ENCODE measurements around the gene STAG1.

The STAG1 gene

DNA sequence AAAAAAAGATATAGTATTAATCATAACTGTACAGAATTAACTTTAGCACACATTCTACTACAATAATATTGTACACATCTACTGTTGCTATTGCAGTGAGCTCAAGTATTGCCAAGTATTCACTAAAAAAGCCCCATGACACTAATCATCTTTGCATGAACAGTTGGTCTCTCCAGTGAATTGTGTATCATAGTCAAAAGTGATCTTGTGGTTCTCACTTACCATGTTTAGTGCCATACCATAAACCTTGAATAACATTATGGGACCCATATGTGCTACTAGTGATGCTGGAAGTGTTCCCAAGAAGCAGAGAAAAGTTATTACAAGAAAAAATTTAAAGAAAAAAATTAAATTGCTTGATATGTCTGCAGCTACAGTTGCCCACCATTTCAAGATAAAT lies 324.9 kb downstream of the STAG1 start:
- FAIRE-seq, result no peak
- no peak for TF ChIP-seq SPI1 (IDR thresholded peaks at IDR 0.05; ENCODE audit: low read depth, low read length)
- no peak for TF ChIP-seq TAF1 (IDR thresholded peaks at IDR 0.05; ENCODE audit: low read depth, low read length)
- no peak for TF ChIP-seq POLR2AphosphoS5 (IDR thresholded peaks at IDR 0.05; ENCODE audit: low read depth, low read length)
- no peak for TF ChIP-seq POLR2A (IDR thresholded peaks at IDR 0.05; ENCODE audit: low read depth, low read length)
- TF ChIP-seq POU2F2 (IDR thresholded peaks at IDR 0.05; ENCODE audit: low read depth, low read length), result no peak
- no peak for TF ChIP-seq PAX5 (IDR thresholded peaks at IDR 0.05; ENCODE audit: insufficient read depth, low read length, severe bottlenecking)
- DNase-seq (ENCODE audit: insufficient read length, low spot score), result no peak

DNA sequence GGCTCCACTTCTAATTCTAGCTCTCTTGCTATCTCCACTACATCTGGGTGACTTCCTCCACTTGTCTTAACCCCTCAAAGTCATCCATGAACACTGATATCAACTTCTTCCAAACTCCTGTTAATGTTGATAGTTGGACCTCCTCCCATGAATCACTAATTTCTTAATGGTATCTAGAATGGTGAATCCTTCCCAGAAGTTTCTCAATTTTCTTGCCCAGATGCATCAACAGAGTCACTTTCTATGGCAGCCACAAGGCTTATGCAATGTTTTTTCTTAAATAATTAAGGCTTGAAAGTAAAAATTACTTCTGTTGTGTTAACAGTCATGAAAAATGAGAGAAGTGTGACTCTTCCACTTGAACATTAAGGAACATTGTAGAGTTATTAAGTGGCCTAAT lies 337.7 kb downstream of the STAG1 start:
- TF ChIP-seq TAF1 (IDR thresholded peaks at IDR 0.05; ENCODE audit: low read depth, low read length), result no peak
- no peak for TF ChIP-seq SPI1 (IDR thresholded peaks at IDR 0.05; ENCODE audit: low read depth, low read length)
- TF ChIP-seq PAX5 (IDR thresholded peaks at IDR 0.05; ENCODE audit: insufficient read depth, low read length, severe bottlenecking), result no peak
- no peak for TF ChIP-seq POLR2AphosphoS5 (IDR thresholded peaks at IDR 0.05; ENCODE audit: low read depth, low read length)
- TF ChIP-seq POLR2A (IDR thresholded peaks at IDR 0.05; ENCODE audit: low read depth, low read length), result no peak
- TF ChIP-seq POU2F2 (IDR thresholded peaks at IDR 0.05; ENCODE audit: low read depth, low read length), result no peak
- DNase-seq (ENCODE audit: insufficient read length, low spot score), result no peak
- FAIRE-seq, result no peak

DNA sequence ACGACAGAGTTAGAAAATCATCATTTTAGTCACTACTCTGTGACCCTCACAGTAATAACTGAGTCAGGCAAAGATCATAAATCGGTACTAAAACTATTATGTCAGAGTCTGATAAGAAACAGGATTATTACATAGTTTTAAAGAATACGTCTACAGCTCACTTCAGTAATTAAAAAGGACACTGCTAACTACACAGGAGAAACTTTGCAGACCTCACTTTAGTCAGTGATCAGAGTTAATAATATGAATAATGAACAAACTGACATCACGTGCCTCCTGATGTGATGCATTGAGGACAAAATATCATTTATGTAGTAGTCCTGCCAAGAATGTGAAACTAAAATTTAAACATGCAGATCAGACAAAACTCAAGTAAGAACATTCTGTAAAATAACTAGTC lies 339.9 kb downstream of the STAG1 start:
- DNase-seq (ENCODE audit: insufficient read length, low spot score) (no peak), FAIRE-seq (no peak)
- TF ChIP-seq TAF1 (IDR thresholded peaks at IDR 0.05; ENCODE audit: low read depth, low read length), result no peak
- TF ChIP-seq POLR2A (IDR thresholded peaks at IDR 0.05; ENCODE audit: low read depth, low read length), result no peak
- no peak for TF ChIP-seq PAX5 (IDR thresholded peaks at IDR 0.05; ENCODE audit: insufficient read depth, low read length, severe bottlenecking)
- TF ChIP-seq POLR2AphosphoS5 (IDR thresholded peaks at IDR 0.05; ENCODE audit: low read depth, low read length), result no peak
- no peak for TF ChIP-seq POU2F2 (IDR thresholded peaks at IDR 0.05; ENCODE audit: low read depth, low read length)
- TF ChIP-seq SPI1 (IDR thresholded peaks at IDR 0.05; ENCODE audit: low read depth, low read length), result no peak

DNA sequence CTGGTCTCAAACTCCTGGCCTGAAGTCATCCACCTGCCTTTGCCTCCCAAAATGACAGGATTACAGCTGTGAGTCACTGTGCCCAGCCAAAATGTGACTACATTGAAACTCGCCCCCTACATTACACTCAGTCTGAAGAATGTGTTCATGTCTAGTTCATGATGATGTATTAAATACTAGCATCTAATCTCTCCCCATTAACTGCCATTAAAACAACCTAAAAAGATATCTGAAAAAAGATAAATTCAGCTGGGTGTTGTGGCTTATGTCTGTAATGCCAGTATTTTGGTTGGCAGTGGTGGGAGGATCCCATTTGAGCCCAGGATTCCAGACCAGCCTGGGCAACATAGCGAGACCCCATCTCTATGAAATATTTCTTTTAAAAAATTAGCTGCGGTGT lies 342.6 kb downstream of the STAG1 start:
- TF ChIP-seq POLR2AphosphoS5 (IDR thresholded peaks at IDR 0.05; ENCODE audit: low read depth, low read length) (no peak), POU2F2 (IDR thresholded peaks at IDR 0.05; ENCODE audit: low read depth, low read length) (no peak), TAF1 (IDR thresholded peaks at IDR 0.05; ENCODE audit: low read depth, low read length) (no peak), POLR2A (IDR thresholded peaks at IDR 0.05; ENCODE audit: low read depth, low read length) (no peak), PAX5 (IDR thresholded peaks at IDR 0.05; ENCODE audit: insufficient read depth, low read length, severe bottlenecking) (no peak), SPI1 (IDR thresholded peaks at IDR 0.05; ENCODE audit: low read depth, low read length) (no peak)
- no peak for FAIRE-seq
- no peak for DNase-seq (ENCODE audit: insufficient read length, low spot score)

DNA sequence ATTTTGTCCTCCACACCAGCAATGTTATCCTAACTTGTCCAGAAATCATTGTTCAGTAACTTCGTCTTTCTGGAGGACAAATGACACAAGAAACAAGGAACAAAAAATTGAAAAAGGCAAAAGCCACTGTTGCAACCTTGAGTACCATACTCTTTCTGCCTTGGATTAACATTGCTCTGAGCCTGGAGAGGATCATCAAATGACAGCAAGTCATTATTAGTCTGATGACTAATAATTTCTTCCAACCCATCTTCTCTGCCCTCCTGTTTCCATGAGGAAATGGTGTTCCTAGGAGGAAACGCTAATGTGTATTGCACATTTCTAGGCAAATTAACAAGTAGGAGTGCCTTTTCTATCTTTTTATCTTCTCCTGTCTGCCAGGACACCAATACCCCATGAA lies 348.1 kb downstream of the STAG1 start:
- FAIRE-seq (no peak), DNase-seq (ENCODE audit: insufficient read length, low spot score) (no peak)
- no peak for TF ChIP-seq TAF1 (IDR thresholded peaks at IDR 0.05; ENCODE audit: low read depth, low read length)
- TF ChIP-seq POLR2AphosphoS5 (IDR thresholded peaks at IDR 0.05; ENCODE audit: low read depth, low read length), result no peak
- TF ChIP-seq PAX5 (IDR thresholded peaks at IDR 0.05; ENCODE audit: insufficient read depth, low read length, severe bottlenecking), result no peak
- no peak for TF ChIP-seq POLR2A (IDR thresholded peaks at IDR 0.05; ENCODE audit: low read depth, low read length)
- no peak for TF ChIP-seq SPI1 (IDR thresholded peaks at IDR 0.05; ENCODE audit: low read depth, low read length)
- no peak for TF ChIP-seq POU2F2 (IDR thresholded peaks at IDR 0.05; ENCODE audit: low read depth, low read length)

DNA sequence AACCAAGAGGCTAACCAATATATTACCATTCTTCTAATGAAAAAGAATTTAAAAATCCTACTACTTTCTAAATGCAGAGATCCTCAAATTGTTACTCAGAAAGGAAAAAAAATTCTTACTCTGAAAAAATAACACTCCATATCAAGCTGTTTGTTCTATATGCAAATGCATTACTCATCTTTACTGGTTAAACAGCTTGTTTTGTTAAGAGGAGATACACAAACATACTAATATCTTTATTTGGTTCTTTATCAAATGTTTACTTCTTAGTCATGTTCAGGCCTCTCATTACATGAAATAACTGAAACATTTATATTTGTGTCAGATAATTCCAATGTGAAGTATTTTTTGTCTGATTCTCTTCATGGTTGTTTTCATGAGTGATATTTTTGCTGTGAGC lies 355.3 kb downstream of the STAG1 start:
- DNase-seq (ENCODE audit: insufficient read length, low spot score) (no peak), FAIRE-seq (no peak)
- TF ChIP-seq SPI1 (IDR thresholded peaks at IDR 0.05; ENCODE audit: low read depth, low read length) (no peak), POLR2A (IDR thresholded peaks at IDR 0.05; ENCODE audit: low read depth, low read length) (no peak), POLR2AphosphoS5 (IDR thresholded peaks at IDR 0.05; ENCODE audit: low read depth, low read length) (no peak)

DNA sequence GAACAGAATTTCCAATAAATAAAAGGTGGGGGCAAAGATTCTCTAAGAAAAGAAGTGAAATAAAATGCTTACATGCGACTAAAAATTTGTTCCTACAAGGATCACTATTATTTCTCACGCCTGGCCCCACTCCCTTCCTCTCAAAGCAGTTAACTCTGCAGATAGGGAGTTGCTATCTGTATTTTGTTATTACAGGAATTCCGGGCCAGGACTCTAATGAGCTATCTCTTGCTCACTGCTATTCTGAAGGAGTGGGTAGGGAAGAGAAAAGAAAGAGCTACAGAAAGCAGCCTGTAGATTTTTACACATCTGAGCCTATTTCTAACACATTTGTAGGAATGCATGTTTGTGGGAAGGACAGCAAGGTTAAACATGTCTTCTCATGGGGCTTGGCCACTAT lies 361.6 kb downstream of the STAG1 start:
- no peak for DNase-seq (ENCODE audit: insufficient read length, low spot score)
- TF ChIP-seq TAF1 (IDR thresholded peaks at IDR 0.05; ENCODE audit: low read depth, low read length) (no peak), POU2F2 (IDR thresholded peaks at IDR 0.05; ENCODE audit: low read depth, low read length) (no peak)
- no peak for FAIRE-seq

DNA sequence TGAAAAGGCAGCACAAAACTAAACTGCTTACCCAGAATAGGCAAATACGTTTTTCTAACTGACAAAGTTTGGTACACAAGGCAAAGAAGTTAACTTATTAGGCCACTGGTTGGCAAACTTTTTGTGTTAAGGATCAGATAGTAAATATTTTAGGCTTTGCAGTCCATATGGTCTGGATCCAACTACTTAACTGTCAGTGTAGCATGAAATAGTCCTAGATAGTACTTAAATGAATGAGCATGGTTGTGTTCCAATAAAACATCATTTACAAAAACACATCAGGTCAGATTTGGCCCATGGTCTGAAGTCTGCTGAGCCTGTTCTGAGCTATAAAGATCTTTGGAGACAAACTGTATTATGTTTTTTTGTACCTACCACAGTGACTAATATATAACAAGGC lies 365.1 kb downstream of the STAG1 start:
- TF ChIP-seq TAF1 (IDR thresholded peaks at IDR 0.05; ENCODE audit: low read depth, low read length) (no peak), SPI1 (IDR thresholded peaks at IDR 0.05; ENCODE audit: low read depth, low read length) (no peak), POLR2AphosphoS5 (IDR thresholded peaks at IDR 0.05; ENCODE audit: low read depth, low read length) (no peak), POLR2A (IDR thresholded peaks at IDR 0.05; ENCODE audit: low read depth, low read length) (no peak), POU2F2 (IDR thresholded peaks at IDR 0.05; ENCODE audit: low read depth, low read length) (no peak), PAX5 (IDR thresholded peaks at IDR 0.05; ENCODE audit: insufficient read depth, low read length, severe bottlenecking) (no peak)
- FAIRE-seq, result peak; percentile 41
- no peak for DNase-seq (ENCODE audit: insufficient read length, low spot score)

DNA sequence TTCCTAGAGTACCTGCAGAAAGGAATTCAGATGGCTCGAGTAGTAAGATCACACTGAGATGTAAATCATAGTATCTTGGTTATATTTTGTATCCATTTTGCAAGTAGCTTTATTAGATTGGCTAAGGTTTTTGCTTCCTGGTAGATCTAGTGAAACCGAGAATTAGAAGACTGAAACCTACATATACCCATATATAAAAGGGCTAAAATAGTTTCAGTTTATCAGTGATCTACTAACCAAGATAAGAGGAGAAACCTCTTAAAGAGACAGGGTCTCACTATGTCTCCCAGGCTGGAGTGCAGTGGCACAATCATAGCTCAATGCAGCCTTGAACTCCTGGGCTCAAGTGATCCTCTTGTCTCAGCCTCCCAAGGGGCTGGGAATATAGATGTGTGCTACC lies 366.7 kb downstream of the STAG1 start:
- no peak for FAIRE-seq

DNA sequence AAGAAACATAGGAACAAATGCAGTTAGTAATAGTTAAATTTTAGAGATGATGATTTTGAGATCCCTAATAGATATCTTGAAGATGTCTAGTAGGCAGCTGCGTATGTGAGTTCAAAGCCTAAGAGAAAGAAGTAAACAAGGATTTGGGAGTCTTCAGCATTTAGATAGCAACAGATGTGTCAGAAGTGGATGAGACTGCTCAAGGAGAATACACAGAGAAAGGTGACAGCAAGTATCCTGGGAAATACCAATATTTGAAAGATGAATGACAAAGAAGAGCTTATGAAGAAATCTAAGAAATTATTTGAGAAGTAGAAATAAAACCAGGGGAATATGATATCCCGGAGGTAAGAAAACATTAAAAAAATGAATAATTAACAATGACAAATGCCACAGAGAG lies 371.1 kb downstream of the STAG1 start:
- TF ChIP-seq PAX5 (IDR thresholded peaks at IDR 0.05; ENCODE audit: insufficient read depth, low read length, severe bottlenecking) (no peak), POLR2AphosphoS5 (IDR thresholded peaks at IDR 0.05; ENCODE audit: low read depth, low read length) (no peak), POU2F2 (IDR thresholded peaks at IDR 0.05; ENCODE audit: low read depth, low read length) (no peak), SPI1 (IDR thresholded peaks at IDR 0.05; ENCODE audit: low read depth, low read length) (no peak), TAF1 (IDR thresholded peaks at IDR 0.05; ENCODE audit: low read depth, low read length) (no peak), POLR2A (IDR thresholded peaks at IDR 0.05; ENCODE audit: low read depth, low read length) (no peak)
- DNase-seq (ENCODE audit: insufficient read length, low spot score), result no peak
- FAIRE-seq, result no peak

More for the DNA sequence above, 366.7 kb downstream of the STAG1 start:
- DNase-seq (ENCODE audit: insufficient read length, low spot score), result no peak
- TF ChIP-seq POU2F2 (IDR thresholded peaks at IDR 0.05; ENCODE audit: low read depth, low read length) (no peak), PAX5 (IDR thresholded peaks at IDR 0.05; ENCODE audit: insufficient read depth, low read length, severe bottlenecking) (no peak), SPI1 (IDR thresholded peaks at IDR 0.05; ENCODE audit: low read depth, low read length) (no peak), POLR2AphosphoS5 (IDR thresholded peaks at IDR 0.05; ENCODE audit: low read depth, low read length) (no peak), POLR2A (IDR thresholded peaks at IDR 0.05; ENCODE audit: low read depth, low read length) (no peak), TAF1 (IDR thresholded peaks at IDR 0.05; ENCODE audit: low read depth, low read length) (no peak)

All from GM12891 (cell line).